A172 (cell line): ENCODE data around the gene HDDC2. TPM values are rescaled to one million over a fixed set of nuclear protein-coding genes. Genes with fewer than 3 reads are reported as not detected.
"Not testable (repeated sequence)": the region's sequence is repeated elsewhere in the genome, so short reads cannot be mapped to it uniquely, and the experiment has no call there.

ENCODE experiments used
- DNase-seq: peaks from one replicate; pipeline ENCODE4 v3.0.0-alpha.2; 2015; ENCODE audit warnings: low spot score
- total RNA-seq: library from RNA; depleted of rRNA; stranded (reverse); fragments of >200 nt; shearing (Covaris generic); gene quantifications from 2 replicates; pipeline ENCODE4 v1.2.3, GENCODE V29; 2014

HDDC2 gene
- total RNA-seq, 1 experiment from 2014 or later, result 95.8 TPM

DNA sequence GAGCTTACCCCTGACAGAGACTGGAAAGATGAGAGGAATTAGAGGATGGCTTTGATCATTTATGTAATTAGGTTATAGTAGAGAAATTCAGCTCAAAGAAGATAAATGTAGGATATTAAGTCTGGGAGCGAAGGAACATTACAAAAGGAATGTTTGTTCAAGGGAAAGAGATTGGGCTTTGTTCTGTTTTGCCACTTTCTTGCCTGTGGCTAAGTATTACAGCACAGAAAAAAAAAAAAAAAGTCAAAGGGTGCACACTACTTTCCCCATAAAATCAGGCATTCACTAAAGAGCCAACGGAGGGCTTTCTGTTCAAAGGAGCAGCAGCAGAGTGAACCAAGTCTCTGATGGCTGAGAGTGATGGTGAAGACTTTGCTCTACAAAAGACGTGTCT, 5.0 kb upstream of the HDDC2 start:
- DNase-seq, result no peak

DNA sequence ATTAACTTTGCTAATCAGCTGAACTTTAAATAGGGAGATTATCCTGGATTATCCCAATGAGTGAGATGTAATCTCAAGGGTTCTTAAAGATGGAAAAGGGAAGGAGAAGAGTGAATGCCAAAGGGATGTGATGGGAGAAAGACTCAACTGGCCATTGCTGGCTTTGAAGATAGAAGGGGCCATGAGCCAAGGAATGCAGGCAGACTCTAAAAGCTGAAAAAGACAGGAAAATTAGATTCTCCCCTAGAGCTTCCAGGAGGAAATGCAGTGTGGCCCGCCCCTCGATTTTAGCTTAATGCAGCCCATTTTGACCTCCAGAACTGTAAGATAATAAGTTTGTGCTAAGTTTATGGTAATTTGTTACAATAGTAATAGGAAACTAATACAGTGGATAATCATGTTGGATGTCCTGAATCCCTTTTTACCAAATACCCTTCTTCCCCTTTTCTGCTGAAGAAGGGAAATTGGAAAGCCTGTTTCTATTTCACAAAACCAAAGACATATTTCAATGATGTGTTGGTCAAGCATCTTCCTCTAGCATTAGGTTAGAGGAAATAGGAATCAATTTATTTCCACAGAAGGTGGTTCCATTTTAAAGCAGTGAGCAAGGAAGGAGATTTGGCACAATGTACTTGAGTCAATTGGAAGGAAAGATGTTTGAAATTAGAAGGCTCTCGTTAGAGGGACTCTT, 3.3 kb upstream of the HDDC2 start:
- no peak for DNase-seq

DNA sequence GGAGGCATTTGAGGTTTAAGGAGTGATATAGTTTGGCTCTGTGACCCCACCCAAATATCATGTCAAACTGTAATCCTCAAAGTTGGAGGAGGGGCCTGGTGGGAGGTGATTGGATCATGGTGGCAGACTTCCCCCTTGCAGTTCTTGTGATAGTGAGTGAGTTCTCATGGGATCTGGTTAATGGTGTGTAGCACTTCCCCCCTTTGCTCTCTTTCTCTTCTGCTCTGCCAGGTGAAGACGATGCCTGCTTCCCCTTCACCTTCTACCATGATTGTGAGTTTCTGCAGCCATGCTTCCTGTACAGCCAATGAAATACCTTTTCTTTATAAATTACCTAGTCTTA, 1.7 kb upstream of the HDDC2 start:
- DNase-seq, result no peak

DNA sequence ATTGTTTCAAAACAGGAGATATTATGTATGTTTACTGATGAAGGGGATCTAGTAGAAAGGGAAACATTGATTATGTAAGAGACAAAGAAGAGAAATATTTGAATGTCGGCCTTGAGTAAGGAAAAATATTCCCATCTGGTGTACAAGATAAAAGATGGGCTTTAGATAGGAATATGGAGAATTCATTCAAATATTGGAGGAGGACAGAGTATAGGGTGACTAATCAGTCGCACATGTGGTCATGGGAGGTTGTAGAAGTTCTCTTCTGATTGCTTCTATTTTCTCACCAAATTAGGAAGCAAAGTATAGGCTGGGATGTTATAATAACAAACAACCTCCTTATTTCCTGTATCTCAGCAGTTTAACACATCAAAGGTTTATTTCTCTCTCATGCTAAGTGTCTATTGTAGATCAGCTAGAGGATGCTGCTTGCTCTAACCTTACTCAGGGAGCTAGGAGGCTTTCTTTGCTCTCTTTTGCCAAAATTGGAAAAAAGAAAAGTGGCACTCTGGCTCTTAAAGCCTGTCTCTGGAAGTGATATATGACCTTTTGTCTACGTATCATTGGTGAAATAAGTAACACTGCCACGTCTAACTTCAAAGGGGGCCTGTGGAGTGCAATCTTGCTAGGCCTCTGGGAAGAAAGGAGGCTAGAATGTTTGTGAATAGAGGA, 1.2 kb upstream of the HDDC2 start:
- DNase-seq, result no peak

DNA sequence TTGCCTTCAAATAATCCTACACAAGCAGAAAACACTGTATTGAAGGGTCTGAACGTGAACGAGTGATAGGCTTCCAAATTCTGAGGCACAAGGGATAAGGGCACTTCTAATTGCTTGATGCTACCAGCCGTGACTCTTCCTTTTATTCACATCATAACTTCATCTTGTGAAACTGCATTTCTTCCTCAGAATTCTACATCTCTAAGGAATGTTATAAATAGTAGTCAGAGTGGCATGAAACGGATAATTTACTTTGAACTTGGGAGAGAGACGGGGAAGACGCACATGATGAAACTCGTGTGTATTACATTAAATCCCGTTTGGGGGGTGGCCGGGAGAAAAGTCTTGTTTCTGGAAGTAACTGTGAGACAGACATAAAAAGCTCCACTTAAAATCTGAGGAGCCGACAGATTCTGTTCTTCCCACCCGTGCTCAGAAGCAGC, 754 bp downstream of the HDDC2 start:
- no peak for DNase-seq

DNA sequence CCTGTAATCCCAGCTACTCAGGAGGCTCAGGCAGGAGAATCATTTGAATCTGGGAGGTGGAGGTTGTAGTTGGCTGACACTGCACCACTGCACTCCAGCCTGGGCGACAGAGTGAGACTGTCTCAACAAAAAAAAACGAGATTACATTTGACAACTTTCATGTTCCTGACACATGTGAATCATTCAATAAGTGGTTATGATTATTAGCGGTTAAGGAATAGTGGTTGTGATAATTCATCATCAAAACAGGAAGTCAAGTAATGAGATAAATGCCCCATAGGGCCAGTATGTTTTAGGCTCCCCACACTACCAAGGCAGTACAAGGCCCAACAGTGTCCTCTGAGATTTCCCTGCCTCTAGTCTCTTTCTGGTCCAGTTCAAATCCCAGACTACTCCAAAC, 2.5 kb downstream of the HDDC2 start:
- DNase-seq, result no peak

DNA sequence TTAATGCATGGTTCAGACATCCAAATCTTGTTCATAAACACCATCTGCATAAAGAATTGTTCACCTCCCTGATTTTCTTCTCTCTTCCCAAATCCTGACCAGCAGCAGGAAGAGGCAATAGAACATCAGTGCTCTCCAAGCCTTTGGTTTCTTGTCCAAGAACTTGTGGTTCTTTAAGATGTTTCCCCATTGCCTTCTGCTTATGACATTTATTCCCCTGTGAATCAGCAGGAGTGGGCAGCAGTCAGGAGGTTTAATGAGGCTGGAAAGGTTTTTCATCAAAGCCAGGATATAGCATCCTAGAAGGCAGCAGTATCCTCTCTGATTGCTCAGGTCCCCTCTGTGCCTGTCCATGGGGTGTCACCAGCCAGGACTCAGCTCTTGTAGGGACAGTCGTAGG, 5.3 kb downstream of the HDDC2 start:
- DNase-seq, result no peak

DNA sequence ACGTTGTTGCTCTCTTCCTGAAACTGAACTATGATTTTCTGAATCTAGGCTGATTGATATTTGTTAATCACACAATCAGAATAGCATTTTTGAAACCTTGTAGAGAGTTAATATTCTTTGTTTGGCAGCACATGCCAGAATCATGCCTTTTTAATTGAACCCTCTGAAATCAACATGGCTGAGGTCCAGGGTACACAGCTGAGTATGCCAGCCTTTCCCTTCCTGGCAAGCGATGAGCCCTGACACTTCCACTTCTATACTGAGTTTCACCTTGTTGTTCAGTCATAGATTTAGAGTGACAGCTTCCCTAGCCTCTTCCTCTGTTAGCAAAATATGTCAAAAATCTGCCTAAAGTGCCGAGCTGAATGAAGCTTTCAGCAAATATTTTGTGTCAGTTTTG, 6.8 kb downstream of the HDDC2 start:
- DNase-seq, result no peak

DNA sequence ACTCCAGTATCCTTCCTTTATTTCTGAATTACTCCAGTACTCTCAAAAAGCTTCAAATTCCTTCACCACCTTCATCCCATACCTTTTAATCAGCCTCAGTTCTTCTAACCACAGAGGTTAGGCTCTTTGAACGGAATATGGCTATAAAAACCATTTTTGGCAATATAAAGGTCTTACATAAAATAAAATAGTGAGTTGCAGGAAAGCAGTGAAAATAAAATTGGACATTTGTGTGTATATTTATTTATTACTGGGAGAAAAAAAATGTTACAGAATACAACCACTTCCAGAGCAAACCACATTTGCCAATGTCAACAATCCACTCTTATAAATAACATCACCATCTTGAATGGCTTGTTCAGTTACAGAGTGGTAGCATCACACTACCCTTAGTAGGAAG, 7.7 kb downstream of the HDDC2 start:
- DNase-seq, result peak; percentile 11

DNA sequence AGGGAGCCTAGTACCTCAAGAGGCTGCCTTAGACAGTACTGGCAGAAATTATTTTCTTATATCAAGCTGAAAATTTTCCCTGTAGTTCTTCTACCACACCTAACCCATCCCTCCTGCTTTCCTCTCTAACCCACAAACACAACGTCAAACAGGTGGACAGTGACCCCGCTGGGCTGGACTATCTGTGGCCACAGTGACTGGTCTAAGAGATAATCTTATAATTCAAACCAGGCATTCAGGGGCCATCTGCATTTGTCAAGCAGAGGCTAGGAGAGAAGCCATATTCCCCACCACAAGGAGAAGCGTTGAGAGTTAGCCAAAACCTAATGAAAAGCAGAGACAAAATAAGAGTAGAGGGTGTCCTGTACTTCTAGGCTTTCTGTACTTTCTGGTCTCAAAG, 8.2 kb downstream of the HDDC2 start:
- DNase-seq, result no peak

DNA sequence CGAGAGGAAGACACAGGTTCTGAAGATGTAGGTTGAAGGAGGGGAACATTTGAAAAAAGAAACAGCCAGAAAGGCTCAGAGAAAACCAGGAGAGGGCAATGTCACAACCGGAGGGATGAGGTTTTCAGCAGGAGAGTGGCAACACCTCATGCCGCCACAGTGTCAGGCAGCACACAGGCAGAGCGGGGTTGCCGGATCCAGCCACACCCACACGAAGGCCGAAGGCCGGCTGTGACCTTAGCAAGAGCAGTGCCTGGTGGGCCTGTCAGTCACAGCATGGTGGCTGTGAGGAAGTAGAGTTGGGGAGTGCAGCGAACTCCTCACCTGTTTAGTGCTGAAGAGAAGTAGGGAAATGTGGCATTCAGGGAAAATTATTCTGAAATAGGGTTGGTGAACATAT, 14.0 kb downstream of the HDDC2 start:
- DNase-seq, result no peak

DNA sequence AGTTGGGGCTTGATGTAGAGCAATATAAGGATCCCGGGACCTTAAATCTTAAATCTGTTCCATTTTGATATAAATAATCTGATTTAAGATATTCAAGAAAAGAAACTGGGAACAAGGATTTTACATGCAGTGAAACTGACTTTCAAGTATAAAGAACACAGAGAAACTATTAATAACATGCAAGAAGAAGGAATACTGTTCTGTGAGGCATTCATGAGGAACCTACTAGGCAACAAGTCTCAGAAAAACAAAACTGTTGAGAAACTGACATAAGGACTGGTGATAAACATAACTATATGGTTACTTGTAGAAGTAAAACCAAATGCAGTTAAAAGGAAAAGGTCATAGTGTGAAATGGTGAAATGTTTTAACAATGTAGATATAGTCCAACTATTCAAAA, 15.8 kb downstream of the HDDC2 start:
- no peak for DNase-seq

DNA sequence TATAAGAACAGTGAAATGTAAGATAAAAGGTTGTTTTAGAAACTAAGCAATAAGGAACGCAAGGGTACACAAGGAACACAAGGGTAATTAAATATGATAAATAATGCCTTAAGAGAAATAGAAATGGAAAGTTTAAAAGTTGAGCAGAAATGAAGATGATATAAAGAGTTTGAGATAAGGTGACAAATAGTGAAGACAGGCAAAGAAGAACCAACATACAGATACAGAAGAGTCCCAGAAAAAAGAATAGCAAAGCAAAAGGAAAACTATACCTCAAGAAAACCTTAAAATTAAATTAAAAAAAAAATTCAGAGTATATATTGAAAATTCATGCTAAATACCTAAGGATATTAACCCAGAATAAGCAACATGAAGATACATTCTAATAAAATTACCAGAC, 16.4 kb downstream of the HDDC2 start:
- no peak for DNase-seq

DNA sequence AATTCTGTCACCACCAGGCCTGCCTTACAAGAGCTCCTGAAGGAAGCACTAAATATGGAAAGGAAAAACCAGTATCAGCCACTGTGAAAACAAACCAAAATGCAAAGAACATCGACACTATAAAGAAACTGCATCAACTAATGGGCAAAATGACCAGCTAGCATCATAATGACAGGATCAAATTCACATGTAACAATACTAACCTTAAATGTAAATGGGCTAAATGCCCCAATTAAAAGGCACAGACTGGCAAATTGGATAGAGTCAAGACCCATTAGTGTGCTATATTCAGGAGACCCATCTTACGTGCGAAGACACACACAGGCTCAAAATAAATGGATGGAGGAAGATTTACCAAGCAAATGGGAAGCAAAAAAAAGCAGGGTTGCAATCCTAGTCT, 19.3 kb downstream of the HDDC2 start:
- not testable (repeated sequence) for DNase-seq

DNA sequence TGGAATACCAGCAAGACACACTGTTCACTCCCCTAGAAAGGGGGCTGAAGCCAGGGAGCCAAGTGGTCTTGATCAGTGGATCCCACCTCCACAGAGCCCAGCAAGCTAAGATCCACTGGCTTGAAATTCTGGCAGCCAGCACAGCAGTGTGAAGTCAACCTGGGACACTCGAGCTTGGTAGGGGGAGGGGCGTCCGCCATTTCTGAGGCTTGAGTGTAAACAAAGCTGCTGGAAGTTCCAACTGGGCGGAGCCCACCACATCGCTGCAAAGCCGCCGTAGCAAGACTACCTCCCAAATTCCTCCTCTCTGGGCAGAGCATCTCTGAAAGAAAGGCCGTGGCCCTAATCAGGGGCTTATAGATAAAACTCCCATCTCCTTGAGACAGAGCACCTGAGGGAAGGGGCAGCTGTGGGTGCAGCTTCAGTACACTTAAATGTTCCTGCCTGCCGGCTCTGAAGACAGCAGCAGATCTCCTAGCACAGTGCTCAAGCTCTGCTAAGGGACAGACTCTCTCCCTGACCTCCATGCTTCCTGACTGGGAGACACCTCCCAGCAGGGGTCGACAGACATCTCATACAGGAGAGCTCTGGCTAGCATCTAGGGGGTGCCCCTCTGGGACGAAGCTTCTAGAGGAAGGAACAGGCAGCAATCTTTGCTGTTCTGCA, 21.3 kb downstream of the HDDC2 start:
- not testable (repeated sequence) for DNase-seq

DNA sequence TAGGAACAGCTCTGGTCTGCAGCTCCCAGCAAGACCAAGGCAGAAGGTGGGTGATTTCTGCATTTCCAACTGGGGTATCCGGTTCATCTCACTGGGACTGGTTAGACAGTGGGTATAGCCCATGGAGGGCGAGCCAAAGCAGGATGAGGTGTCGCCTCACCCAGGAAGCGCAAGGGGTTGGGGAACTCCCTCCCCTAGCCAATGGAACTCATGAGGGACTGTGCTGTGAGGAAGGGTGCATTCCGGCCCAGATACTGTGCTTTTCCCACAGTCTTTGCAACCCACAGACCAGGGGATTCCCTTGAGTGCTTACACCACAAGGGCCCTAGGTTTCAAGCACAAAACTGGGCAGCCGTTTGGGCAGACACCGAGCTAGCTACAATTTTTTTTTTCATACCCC, 21.8 kb downstream of the HDDC2 start:
- no peak for DNase-seq

DNA sequence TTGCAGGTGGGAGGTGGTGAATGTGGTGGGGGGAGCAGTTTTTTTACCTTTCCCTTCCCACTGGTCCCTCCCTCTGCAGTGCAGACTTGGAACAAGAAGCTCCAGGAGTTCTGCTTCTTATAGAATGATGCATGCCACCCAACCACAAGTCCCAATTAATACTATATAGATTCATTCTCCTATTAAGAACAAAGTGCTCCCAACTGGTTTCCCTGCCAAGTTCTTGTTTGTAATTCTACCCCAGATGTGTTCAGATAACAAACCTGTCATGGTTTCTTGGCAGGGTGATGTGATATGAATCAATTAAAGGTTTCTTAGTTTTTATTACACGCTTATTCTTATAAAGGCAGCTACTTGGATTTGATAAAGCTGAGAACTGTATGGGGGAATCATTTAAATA, 23.9 kb downstream of the HDDC2 start:
- no peak for DNase-seq

DNA sequence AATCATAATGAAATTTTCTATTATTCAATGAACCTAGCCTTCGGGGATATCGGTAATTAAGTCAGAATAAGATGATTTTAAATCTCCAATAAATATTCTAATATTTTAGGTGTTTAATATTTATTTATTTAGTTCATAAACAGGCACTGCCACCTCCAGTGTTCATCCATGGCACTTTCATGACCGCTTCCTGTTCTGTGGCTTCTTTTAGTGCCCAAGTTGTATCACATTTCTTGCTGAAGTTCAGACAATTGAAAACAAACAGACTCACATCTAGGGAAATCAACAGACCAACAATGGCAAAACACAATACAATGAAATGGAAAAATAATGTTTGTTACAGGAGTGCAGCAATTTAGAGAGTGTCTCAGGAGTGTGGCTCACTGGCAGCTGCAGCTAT, 26.0 kb downstream of the HDDC2 start:
- DNase-seq, result no peak

DNA sequence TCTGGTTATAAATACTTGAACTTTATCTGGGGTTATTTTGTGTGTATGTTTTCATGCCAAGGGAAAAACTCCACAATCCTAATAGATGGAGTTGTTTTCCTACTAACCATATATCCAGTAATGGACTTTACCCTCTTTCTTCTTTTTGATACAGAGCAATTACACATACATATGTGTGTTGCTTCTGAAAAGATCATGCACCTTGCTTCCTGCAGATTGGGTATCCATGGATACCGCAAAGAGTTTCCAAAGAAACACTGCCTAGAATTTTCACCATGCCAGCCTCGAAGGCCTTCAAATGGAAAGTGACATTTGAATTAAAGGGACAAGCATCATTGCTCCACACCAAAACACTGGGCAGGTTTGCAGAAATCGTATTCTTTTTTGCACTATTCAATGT, 26.8 kb downstream of the HDDC2 start:
- DNase-seq, result no peak

DNA sequence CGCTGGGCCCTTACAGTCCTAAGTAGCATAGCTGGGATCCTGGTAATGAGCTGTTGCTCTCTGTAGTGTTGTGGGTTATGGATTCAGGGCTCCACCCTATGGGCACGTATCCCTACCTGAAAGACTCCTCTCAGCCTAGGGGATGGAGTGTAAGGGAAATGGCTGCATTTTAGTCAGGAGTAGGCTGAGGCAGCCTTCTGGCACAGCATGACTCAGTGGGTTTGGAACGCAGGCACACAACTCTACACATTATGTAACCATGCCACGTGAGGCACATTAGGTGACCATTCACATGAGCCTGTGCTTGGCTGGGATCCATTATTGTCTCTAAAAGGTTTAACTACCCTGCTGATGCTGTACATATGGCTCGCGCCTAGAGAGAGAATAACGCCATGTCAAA, 27.8 kb downstream of the HDDC2 start:
- peak; percentile 83 for DNase-seq

DNA sequence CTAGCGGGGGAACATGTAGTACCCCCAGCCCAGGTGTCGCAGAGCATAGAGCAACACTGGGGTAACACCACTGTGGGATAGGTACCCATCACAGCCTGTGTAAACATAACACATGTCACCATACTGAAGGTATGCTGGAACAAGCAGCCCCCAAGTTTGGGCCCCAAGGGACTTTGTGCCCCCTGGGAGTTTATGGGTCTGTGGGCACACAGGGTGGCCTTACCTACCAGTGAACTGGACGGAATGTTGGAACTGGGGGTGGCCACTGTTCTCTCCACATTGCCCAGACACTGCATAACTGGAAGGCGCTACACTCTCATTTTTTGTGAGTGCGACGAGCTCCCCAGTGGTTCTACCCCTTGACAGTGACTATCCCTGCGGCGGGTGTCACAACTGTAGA, 28.5 kb downstream of the HDDC2 start:
- DNase-seq, result no peak

DNA sequence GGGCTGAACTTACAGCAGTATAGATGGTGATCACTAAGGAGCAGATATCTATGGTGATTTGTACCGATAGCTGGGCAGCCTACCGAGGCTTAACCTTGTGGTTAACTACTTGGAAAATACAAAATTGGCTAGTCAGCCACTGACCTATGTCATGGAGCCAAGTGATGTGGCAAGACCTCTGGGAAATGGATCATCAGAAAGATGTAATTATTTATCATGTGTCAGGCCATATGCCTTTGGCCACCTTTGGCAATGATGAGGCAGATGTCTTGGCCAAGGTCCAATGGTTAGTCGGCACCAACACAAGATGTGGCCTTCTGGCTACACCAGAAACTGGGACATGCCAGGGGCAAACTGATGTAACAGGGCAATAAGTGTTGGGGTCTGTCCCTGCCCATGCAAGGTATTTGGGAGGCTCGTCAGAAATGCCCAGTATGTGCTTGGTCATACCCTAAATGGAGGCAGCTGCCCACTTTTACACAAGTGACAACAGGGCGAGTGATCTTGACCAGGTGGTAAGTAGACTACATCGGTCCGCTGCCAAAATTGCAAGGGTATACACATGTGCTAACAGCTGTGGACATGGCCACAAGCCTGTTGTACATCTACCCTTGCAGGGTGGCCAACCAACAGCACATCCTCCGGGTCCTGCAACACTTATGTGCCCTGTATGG, 30.1 kb downstream of the HDDC2 start:
- DNase-seq, result no peak

DNA sequence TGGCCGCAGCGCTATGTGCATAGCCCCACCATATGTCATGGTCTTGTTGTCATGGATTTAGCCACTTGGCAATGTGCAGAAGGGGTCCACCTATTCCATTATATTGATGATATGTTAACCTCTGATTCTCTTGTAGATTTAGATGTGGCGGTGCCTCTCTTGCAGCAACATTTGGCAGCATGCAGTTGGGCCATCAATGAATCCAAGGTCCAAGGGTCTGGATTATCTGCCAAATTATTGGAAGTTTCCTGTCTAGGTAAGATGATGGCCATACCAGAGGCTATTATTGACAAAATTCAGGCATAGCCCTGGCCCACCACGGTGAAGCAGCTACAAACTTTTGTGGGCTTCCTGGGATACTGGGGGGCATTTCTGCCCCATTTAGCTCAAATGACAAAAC, 31.4 kb downstream of the HDDC2 start:
- no peak for DNase-seq
